Lung (tissue), 12 donors: ENCODE data around the gene CIB2. TPM values are rescaled to one million over a fixed set of nuclear protein-coding genes. Genes with fewer than 3 reads are reported as not detected.
A peak's percentile ranks its signal among the peaks of the same experiment; 100 is the strongest.

Source experiments
- ATAC-seq: fragments of 200-7000 bp; cut with Tn5 transposase; one replicate; pipeline ENCODE4 v1.9.1; 2020; ENCODE audit warnings: moderate number of reproducible peaks; ENCODE audit not compliant: insufficient read depth, low FRiP score
- DNase-seq, 3 donors: peaks; one replicate each; pipeline ENCODE4 v3.0.0-alpha.2; 2013 to 2017
- H3K27ac ChIP-seq, 2 donors: one replicate each; pipeline ENCODE4 v1.5.1; 2013; ENCODE audit warnings: mild to moderate bottlenecking in 2 of 2, moderate library complexity in 2 of 2, control low read depth in 1 of 2, inconsistent platforms in 1 of 2, low read depth in 1 of 2, low read length in 1 of 2
- H3K27me3 ChIP-seq, 3 donors: one replicate each; pipeline ENCODE4 v1.5.1; 2013; ENCODE audit warnings: low read length in 2 of 3; ENCODE audit not compliant: control insufficient read depth in 3 of 3, insufficient read depth in 3 of 3
- H3K36me3 ChIP-seq, 4 donors: one replicate each; pipeline ENCODE4 v1.5.1; 2013; ENCODE audit warnings: low read length in 4 of 4, mild to moderate bottlenecking in 1 of 4, moderate library complexity in 1 of 4; ENCODE audit not compliant: control insufficient read depth in 4 of 4, insufficient read depth in 4 of 4
- H3K4me1 ChIP-seq, 5 donors: one replicate each; pipeline ENCODE4 v1.5.1; 2013; ENCODE audit warnings: low read length in 5 of 5, mild to moderate bottlenecking in 2 of 5, moderate library complexity in 1 of 5; ENCODE audit not compliant: control insufficient read depth in 5 of 5, insufficient read depth in 5 of 5
- H3K4me3 ChIP-seq: one replicate; pipeline ENCODE4 v1.5.1; 2013; ENCODE audit warnings: mild to moderate bottlenecking, control low read depth, moderate library complexity
- H3K9ac ChIP-seq, 2 donors: one replicate each; pipeline ENCODE4 v1.5.1; 2013; ENCODE audit warnings: low read length in 2 of 2, control low read depth in 1 of 2; ENCODE audit not compliant: insufficient read depth in 1 of 2
- H3K9me3 ChIP-seq, 4 donors: one replicate each; pipeline ENCODE4 v1.5.1; 2013; ENCODE audit warnings: low read length in 3 of 4, mild to moderate bottlenecking in 1 of 4, moderate library complexity in 1 of 4; ENCODE audit not compliant: control insufficient read depth in 4 of 4, insufficient read depth in 3 of 4
- WGBS, 2 donors: extraction: QIAGEN DNeasy Blood & Tissue Kit; methylation state at CpG; one replicate each; pipeline ENCODE4 v1.1.7; 2013; 5-methylcytosine and 5-hydroxymethylcytosine counted together
- polyA plus RNA-seq, 2 donors: library from polyadenylated mRNA; stranded (reverse); fragments of 200-250 nt; gene quantifications; one replicate each; pipeline ENCODE4 v1.2.1, GENCODE V29; 2013
- total RNA-seq, 2 donors: library from RNA; depleted of rRNA in 1 of 2; stranded (reverse); fragments of >200 nt in 1 of 2; gene quantifications; one replicate each; pipeline ENCODE4 v1.2.1, GENCODE V29; 2014 to 2021
- TF ChIP-seq, protein P1 (sequence below): IDR thresholded peaks from 2 replicates; pipeline ENCODE4 v1.5.1; 2012; ENCODE audit warnings: mild to moderate bottlenecking; ENCODE audit errors: control extremely low read depth, extremely low read depth
- donor health status: control.
- donor health status: control.
- donor health status: Bipolar disorder and iron deficiency.
- donor health status: healthy.
- donor health status: DM: yes; HTN: yes; CAD: no.

The CIB2 gene
- total and polyA plus RNA-seq, 4 donors: 0.95 to 9.8 (median 2.1) TPM

DNA sequence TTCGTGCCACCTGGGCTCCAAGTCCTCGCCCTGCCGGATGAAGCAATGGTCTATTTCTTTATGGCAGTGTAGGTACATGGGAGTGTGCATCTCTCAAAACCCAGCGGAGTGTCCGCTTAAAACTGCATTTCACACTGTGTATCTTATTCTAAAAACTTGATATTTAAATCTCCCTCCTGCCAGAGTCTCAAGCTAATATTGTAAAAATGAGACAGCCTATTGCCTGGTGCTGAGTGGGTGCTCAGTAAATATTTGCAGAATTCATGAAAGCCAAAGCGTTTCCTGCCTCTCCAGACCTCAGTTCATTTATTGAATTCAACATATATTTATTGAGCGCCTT lies 53.4 kb downstream of the CIB2 start:
- Histone ChIP-seq H3K36me3 (peaks cover 0 to 5% (median 0%) of the 10 kb centered on the region in 4 donors), H3K4me1 (peaks cover 0 to 28% (median 9%) of the 10 kb centered on the region in 5 donors), H3K27me3 (no peaks in the 10 kb centered on the region), H3K4me3 (peak overlapping the region; percentile 78), H3K9ac (no peak overlapping the region), H3K27ac (peak overlapping the region in 1 of 2 donors; percentile 93), H3K9me3 (no peaks in the 10 kb centered on the region)
- DNase-seq (peak in 1 of 3 donors; percentile 57), ATAC-seq (no peak)
- TF ChIP-seq, protein P1, sequence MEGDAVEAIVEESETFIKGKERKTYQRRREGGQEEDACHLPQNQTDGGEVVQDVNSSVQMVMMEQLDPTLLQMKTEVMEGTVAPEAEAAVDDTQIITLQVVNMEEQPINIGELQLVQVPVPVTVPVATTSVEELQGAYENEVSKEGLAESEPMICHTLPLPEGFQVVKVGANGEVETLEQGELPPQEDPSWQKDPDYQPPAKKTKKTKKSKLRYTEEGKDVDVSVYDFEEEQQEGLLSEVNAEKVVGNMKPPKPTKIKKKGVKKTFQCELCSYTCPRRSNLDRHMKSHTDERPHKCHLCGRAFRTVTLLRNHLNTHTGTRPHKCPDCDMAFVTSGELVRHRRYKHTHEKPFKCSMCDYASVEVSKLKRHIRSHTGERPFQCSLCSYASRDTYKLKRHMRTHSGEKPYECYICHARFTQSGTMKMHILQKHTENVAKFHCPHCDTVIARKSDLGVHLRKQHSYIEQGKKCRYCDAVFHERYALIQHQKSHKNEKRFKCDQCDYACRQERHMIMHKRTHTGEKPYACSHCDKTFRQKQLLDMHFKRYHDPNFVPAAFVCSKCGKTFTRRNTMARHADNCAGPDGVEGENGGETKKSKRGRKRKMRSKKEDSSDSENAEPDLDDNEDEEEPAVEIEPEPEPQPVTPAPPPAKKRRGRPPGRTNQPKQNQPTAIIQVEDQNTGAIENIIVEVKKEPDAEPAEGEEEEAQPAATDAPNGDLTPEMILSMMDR: no peak
- WGBS, 2 donors: 12 to 19% methylated on average over 7 of the region's 7 CpGs

DNA sequence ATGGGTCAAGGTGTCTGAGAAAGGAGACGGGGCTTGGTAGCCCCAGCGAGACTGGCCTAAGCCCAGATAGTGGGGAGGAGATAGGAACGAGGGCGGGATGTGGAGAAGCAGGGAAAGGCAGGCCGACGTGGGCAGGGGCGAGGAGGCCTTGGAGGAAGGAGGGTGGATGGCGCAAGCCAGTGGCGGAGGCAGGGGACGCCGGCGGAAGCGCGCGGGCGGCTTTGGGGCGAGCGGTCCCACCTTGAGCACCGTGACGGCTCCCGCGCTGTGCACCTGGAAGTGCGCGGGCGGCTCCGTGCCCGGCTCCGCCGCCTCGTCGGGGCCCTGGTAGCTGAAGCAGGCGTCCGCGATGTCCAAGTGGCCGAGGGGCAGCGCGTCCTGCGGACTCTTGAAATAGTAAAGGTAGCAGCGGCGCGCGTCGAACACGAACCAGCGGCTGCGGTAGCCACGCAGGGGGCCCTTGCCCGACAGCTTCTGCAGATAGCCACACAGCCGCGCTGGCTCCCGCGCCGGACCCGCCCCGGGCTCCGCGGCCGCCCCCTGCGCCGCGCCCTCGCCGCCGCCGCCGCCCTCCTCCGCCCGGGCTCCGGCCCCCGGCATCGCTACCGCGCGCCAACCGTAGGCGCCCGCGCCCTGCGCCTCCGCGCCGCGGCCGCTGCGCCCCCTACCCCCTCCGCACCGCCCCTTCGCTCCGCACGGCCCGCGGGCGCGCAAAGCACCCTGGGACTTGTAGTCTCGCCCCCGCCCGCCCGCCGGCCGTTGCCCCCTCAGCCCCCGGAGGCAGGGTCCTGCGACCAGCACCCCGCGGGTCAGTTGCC lies 54.0 kb downstream of the CIB2 start, which contains the start of gene TBC1D2B:
TBC1D2B (minus strand) TSS at position 659 of the 818 bp plus-strand sequence; CDS start at position 600, 59 bp downstream.
- peaks cover 5 to 34% (median 8%) of the 10 kb centered on the region in 5 donors for H3K4me1 ChIP-seq
- H3K36me3 ChIP-seq: peaks cover 0 to 5% (median 0%) of the 10 kb centered on the region in 4 donors
- 0% methylated on average over 65 to 104 of the region's 104 CpGs for WGBS, 2 donors
- H3K9me3 ChIP-seq: no peaks in the 10 kb centered on the region
- H3K9ac ChIP-seq: peak within 1 kb of the TSS; percentile 30 to 39
- peak within 1 kb of the TSS; percentile 78 for H3K4me3 ChIP-seq
- TF ChIP-seq, protein P1: no peak
- no peaks in the 10 kb centered on the region for H3K27me3 ChIP-seq
- peak; percentile 68 to 78 (median 68) for DNase-seq
- H3K27ac ChIP-seq: peak within 1 kb of the TSS; percentile 80 to 93
- ATAC-seq: peak; percentile 61

DNA sequence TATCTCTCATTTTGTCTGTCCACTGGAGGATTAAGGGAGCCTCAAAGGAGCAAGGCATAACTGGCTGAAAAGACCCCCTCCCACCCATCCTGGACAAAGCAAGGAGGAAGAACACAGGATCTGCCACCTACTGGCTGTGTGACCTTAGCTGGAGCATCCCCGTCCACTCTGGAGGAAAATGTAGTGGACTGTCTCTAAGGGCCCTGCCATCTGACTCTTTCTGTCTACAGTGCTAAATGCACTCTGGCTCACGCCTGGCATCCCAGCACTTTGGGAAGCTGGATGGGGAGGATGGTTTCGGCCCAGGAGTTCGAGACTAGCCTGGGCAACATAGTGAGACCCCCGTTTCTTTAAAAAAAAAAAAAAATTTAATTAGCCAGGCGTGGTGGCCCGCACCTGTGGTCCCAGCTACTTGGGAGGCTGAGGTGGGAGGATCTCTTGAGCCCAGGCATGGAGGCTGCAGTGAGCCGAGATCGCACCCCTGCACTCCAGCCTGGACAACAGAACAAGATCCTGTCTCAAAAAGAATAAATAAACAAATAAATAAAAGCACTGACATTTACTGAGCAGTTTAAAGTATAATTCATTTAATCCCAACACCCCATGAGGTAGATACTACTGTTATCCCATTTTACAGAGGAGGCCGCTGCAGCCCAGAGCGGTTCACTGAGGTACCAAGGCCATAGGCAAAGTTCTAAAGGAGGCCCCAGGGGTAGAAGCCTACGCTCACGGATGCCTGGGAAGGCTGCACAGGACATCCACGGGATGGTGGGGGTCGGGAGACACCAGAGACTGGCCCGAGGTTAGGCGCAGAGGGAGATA lies 54.8 kb downstream of the CIB2 start:
- TF ChIP-seq, protein P1: no peak
- ATAC-seq: no peak
- peak overlapping the region; percentile 78 for H3K4me3 ChIP-seq
- DNase-seq: peak in 1 of 3 donors; percentile 43
- H3K27me3 ChIP-seq: no peaks in the 10 kb centered on the region
- H3K9me3 ChIP-seq: no peaks in the 10 kb centered on the region
- peak overlapping the region; percentile 54 to 93 for H3K27ac ChIP-seq
- 31 to 43% methylated on average over 17 of the region's 17 CpGs for WGBS, 2 donors
- peak overlapping the region; percentile 30 to 39 for H3K9ac ChIP-seq
- H3K36me3 ChIP-seq: peaks cover 0 to 5% (median 0%) of the 10 kb centered on the region in 4 donors
- H3K4me1 ChIP-seq: peaks cover 5 to 36% (median 11%) of the 10 kb centered on the region in 5 donors
